OCI-LY7 (cell line): Measurements from ENCODE around the gene PRR32. TPM values are rescaled to one million over a fixed set of nuclear protein-coding genes. Genes with fewer than 3 reads are reported as not detected.
"Not testable (repeated sequence)": the region's sequence is repeated elsewhere in the genome, so short reads cannot be mapped to it uniquely, and the experiment has no call there.

Experiments used
- BruUV-seq: library from RNA; stranded (reverse); fragments of 400-500 nt; replicated peaks from 2 replicates; lab custom pipeline; 2021; lab: Mats Ljungman, UMichigan
- CTCF ChIA-PET: fragments of 300-600 bp; sonication (Branson Sonifier 250); formaldehyde crosslinking; loops from one replicate; lab custom pipeline; 2022; ENCODE audit warnings: antibody characterized with exemption; ENCODE audit not compliant: unreplicated experiment; lab: Charles Lee
- POLR2A ChIA-PET: fragments of 300-600 bp; sonication (Branson Sonifier 250); formaldehyde crosslinking; loops from one replicate; lab custom pipeline; 2022; ENCODE audit warnings: antibody characterized with exemption; lab: Charles Lee
- DNase-seq: peaks from one replicate; pipeline ENCODE4 v3.0.0-alpha.2; 2015; ENCODE audit warnings: low spot score
- H2AFZ ChIP-seq: fragments of 200-600 bp; sonication (generic), shearing (Covaris generic); 2 replicates; pipeline ENCODE4 v1.6.1; 2014; ENCODE audit warnings: mild to moderate bottlenecking, antibody characterized with exemption, low read length, moderate library complexity
- H3K27ac ChIP-seq: fragments of 200-600 bp; sonication (generic); 2 replicates; pipeline ENCODE4 v1.5.1; 2014; ENCODE audit warnings: mixed run types, low read depth, mild to moderate bottlenecking, moderate library complexity, low read length, inconsistent platforms; ENCODE audit not compliant: poor library complexity, severe bottlenecking
- H3K36me3 ChIP-seq: fragments of 200-600 bp; sonication (generic); 2 replicates; pipeline ENCODE4 v1.6.1; 2014; ENCODE audit warnings: mild to moderate bottlenecking, antibody characterized with exemption, low read length, moderate library complexity, mixed read lengths; ENCODE audit not compliant: insufficient read depth
- H3K4me1 ChIP-seq: fragments of 200-600 bp; sonication (generic); 2 replicates; pipeline ENCODE4 v1.5.1; 2014; ENCODE audit warnings: mild to moderate bottlenecking, low read length; ENCODE audit not compliant: insufficient read depth, poor library complexity, severe bottlenecking
- H3K4me2 ChIP-seq: fragments of 200-600 bp; sonication (generic); 2 replicates; pipeline ENCODE4 v1.6.1; 2014; ENCODE audit warnings: mild to moderate bottlenecking, low read length
- H3K4me3 ChIP-seq: fragments of 200-600 bp; sonication (generic); 2 replicates; pipeline ENCODE4 v1.5.1; 2014; ENCODE audit warnings: mild to moderate bottlenecking, low read depth, low read length; ENCODE audit not compliant: poor library complexity, severe bottlenecking
- H3K79me2 ChIP-seq: fragments of 200-600 bp; sonication (generic); 2 replicates; pipeline ENCODE4 v1.6.1; 2016; ENCODE audit warnings: low read depth, mild to moderate bottlenecking, low read length, moderate library complexity, mixed read lengths; ENCODE audit not compliant: insufficient read depth
- H3K9me2 ChIP-seq: fragments of 200-600 bp; sonication (generic); 2 replicates; pipeline ENCODE4 v1.6.1; 2016; ENCODE audit warnings: mild to moderate bottlenecking, low read length, mixed read lengths; ENCODE audit not compliant: insufficient read depth
- H3K9me3 ChIP-seq: fragments of 200-600 bp; sonication (generic); 2 replicates; pipeline ENCODE4 v1.6.1; 2014; ENCODE audit warnings: mild to moderate bottlenecking, mixed run types, low read length, mixed read lengths
- H4K20me1 ChIP-seq: fragments of 200-600 bp; sonication (generic); 2 replicates; pipeline ENCODE4 v1.6.1; 2014; ENCODE audit warnings: mild to moderate bottlenecking, antibody characterized with exemption, low read length, moderate library complexity, mixed read lengths; ENCODE audit not compliant: insufficient read depth
- CTCF ChIP-seq: fragments of 200-600 bp; sonication (generic); conservative IDR thresholded peaks from 2 replicates; pipeline ENCODE4 v1.5.1; 2014; ENCODE audit warnings: mild to moderate bottlenecking, antibody characterized with exemption, low read length, moderate library complexity, mixed read lengths
- EZH2phosphoT487 ChIP-seq: fragments of 200-600 bp; sonication (generic); IDR thresholded peaks from 2 replicates; pipeline ENCODE4 v1.6.1; 2018; ENCODE audit warnings: low read depth, borderline replicate concordance, mild to moderate bottlenecking, mixed run types, antibody characterized with exemption, low read length, moderate library complexity, mixed read lengths
- intact Hi-C: fragments of 100-400 bp; cut with micrococcal nuclease; formaldehyde crosslinking; loops from one replicate; pipeline ENCODE4 v1.10.0; 2022; ENCODE audit not compliant: unreplicated experiment
- total RNA-seq, 2 experiments: library from RNA; depleted of rRNA in 1 of 2; stranded (reverse); fragments of >200 nt in 1 of 2; shearing (Covaris generic) in 1 of 2; gene quantifications; 2 replicates each; pipeline ENCODE4 v1.2.3, GENCODE V29; 2014 to 2022

Gene PRR32
- total RNA-seq, 2 experiments from 2014 or later, result not detected

- H3K79me2 ChIP-seq, result no peaks in the 10 kb centered on the region
- no peaks in the 10 kb centered on the region for H3K9me3 ChIP-seq
- intact Hi-C loops, result no loop called here
- no peak overlapping the region for H3K4me2 ChIP-seq
- ChIA-PET CTCF (no interaction called here), POLR2A (no interaction called here)
- no TSS peak for BruUV-seq
- H3K4me3 ChIP-seq, result no peak overlapping the region
- no peak for TF ChIP-seq EZH2phosphoT487
- no peak for TF ChIP-seq CTCF
- H3K36me3 ChIP-seq, result no peaks in the 10 kb centered on the region
- DNase-seq, result no peak
- H2AFZ ChIP-seq, result no peak overlapping the region
- H3K27ac ChIP-seq, result no peak overlapping the region
- H4K20me1 ChIP-seq, result no peaks in the 10 kb centered on the region
- H3K4me1 ChIP-seq, result no peaks in the 10 kb centered on the region
- H3K9me2 ChIP-seq, result no peaks in the 10 kb centered on the region
Measured at GRCh38 chrX:126799059-126799458, 20.5 kb upstream of the PRR32 start.

GRCh38 chrX:126806784-126807183, 12.7 kb upstream of the PRR32 start:
- H3K79me2 ChIP-seq, BruUV-seq, H3K4me2 ChIP-seq, H3K4me1 ChIP-seq, POLR2A ChIA-PET, DNase-seq, H2AFZ ChIP-seq, intact Hi-C loops, H3K9me3 ChIP-seq, H3K27ac ChIP-seq, CTCF ChIA-PET, H3K9me2 ChIP-seq, H3K36me3 ChIP-seq, H3K4me3 ChIP-seq, H4K20me1 ChIP-seq: not testable (repeated sequence)

GRCh38 chrX:126815806-126816205, 3.7 kb upstream of the PRR32 start:
- no TSS peak for BruUV-seq

More at GRCh38 chrX:126815806-126816205, 3.7 kb upstream of the PRR32 start:
- H2AFZ ChIP-seq, result no peak overlapping the region
- H3K27ac ChIP-seq, result no peak overlapping the region
- H3K36me3 ChIP-seq, result no peaks in the 10 kb centered on the region
- no peak for DNase-seq
- no peaks in the 10 kb centered on the region for H4K20me1 ChIP-seq
- POLR2A ChIA-PET, result no interaction called here
- no peak overlapping the region for H3K4me2 ChIP-seq
- H3K4me3 ChIP-seq, result no peak overlapping the region
- intact Hi-C loops, result no loop called here
- CTCF ChIA-PET, result no interaction called here
- no peaks in the 10 kb centered on the region for H3K9me3 ChIP-seq
- no peaks in the 10 kb centered on the region for H3K9me2 ChIP-seq
- no peaks in the 10 kb centered on the region for H3K4me1 ChIP-seq
- no peak for TF ChIP-seq EZH2phosphoT487
- TF ChIP-seq CTCF, result no peak
- no peaks in the 10 kb centered on the region for H3K79me2 ChIP-seq
